Measurements from ENCODE around the gene FCAR. TPM values are rescaled to one million over a fixed set of nuclear protein-coding genes. Genes with fewer than 3 reads are reported as not detected.
"Not testable (repeated sequence)": the region's sequence is repeated elsewhere in the genome, so short reads cannot be mapped to it uniquely, and the experiment has no call there.

Gene FCAR
- total RNA-seq, 5 donors from 2014 or later (not counting 1 experiment from before 2014, with no cell fraction given), result 0.68 TPM; not detected in 4

DNA sequence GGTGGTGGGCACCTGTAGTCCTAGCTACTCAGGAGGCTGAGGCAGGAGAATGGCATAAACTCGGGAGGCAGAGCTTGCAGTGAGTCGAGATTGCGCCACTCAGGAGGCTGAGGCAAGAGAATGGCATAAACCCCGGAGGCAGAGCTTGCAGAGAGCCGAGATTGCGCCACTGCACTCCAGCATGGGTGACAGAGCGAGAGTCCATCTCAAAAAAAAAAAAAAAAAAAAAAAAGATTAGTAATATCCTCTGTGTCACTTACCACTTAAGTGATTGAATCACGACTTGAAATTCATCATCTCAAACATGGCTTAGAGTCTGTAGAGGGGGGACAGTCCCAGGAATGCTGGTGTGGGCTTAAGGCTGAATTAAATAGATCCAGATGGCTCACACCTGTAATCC is 27.1 kb downstream of the FCAR start:
- peak in 1 of 35 experiments; percentile 29 for DNase-seq
- CTCF ChIA-PET; H3K36me3 Mint-ChIP-seq; H3K4me1 ChIP-seq (ENCODE audit: control insufficient read depth in 1 of 2, extremely low read depth in 1 of 2, insufficient read depth in 2 of 2, low read length in 2 of 2); H3K9me3 ChIP-seq; H3K36me3 ChIP-seq (ENCODE audit: control insufficient read depth in 2 of 2, extremely low read depth in 1 of 2, insufficient read depth in 1 of 2, low read length in 1 of 2); H3K4me1 Mint-ChIP-seq; H3K4me3 ChIP-seq (ENCODE audit: control insufficient read depth in 1 of 2, extremely low read depth in 1 of 2, low read length in 1 of 2); H3K27ac Mint-ChIP-seq; H3K4me3 Mint-ChIP-seq; POLR2A ChIA-PET; H3K9me3 Mint-ChIP-seq; ATAC-seq (replicated peaks in 1 of 4); H3K27ac ChIP-seq (ENCODE audit: low read length); H3K27me3 ChIP-seq (replicated peaks in 1 of 2; ENCODE audit: control insufficient read depth in 2 of 2, extremely low read depth in 1 of 2, insufficient read depth in 2 of 2, low read length in 1 of 2): not testable (repeated sequence)
- H3K27me3 Mint-ChIP-seq, result peaks cover 33 to 44% of the 10 kb centered on the region in 2 donors
- WGBS (ENCODE audit: insufficient coverage), result 74% methylated on average over 4 of the region's 8 CpGs

GRCh38 chr19:54902061-54902460 is 28.0 kb downstream of the FCAR start:
- ATAC-seq (replicated peaks in 1 of 4), result no peak
- CTCF ChIA-PET, result no interaction called here

DNA sequence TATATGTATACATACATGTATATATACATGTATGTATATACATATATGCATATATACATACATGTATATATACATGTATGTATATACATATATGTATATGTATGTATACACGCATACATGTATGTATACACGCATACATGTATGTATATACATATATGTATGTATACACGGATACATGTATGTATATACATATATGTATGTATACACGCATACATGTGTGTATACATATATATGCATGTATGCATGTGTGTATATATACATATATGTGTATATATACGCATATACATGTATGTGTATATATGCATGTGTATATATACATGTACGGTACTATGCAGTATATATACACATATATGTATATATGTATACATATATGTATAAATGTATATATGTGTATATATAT is 29.3 kb downstream of the FCAR start:
- ChIA-PET CTCF (no interaction called here), POLR2A (no interaction called here)
- no peaks in the 10 kb centered on the region for H3K9me3 ChIP-seq
- H3K4me3 Mint-ChIP-seq, result no peak overlapping the region
- H3K27ac ChIP-seq (ENCODE audit: low read length), result no peak overlapping the region
- no peak overlapping the region for H3K27ac Mint-ChIP-seq
- WGBS (ENCODE audit: insufficient coverage), result no CpG with 5 or more reads among the region's 6 CpGs
- H3K4me1 Mint-ChIP-seq, result no peaks in the 10 kb centered on the region
- no peak overlapping the region for H3K4me3 ChIP-seq (ENCODE audit: control insufficient read depth in 1 of 2, extremely low read depth in 1 of 2, low read length in 1 of 2)
- no peaks in the 10 kb centered on the region for H3K9me3 Mint-ChIP-seq
- peaks cover 0 to 5% of the 10 kb centered on the region in 2 experiments for H3K4me1 ChIP-seq (ENCODE audit: control insufficient read depth in 1 of 2, extremely low read depth in 1 of 2, insufficient read depth in 2 of 2, low read length in 2 of 2)
- peaks cover 20 to 25% of the 10 kb centered on the region in 2 donors for H3K27me3 Mint-ChIP-seq
- no peak for ATAC-seq (replicated peaks in 1 of 4)
- peaks cover 0 to 13% of the 10 kb centered on the region in 2 experiments for H3K27me3 ChIP-seq (replicated peaks in 1 of 2; ENCODE audit: control insufficient read depth in 2 of 2, extremely low read depth in 1 of 2, insufficient read depth in 2 of 2, low read length in 1 of 2)
- DNase-seq, result no peak
- no peaks in the 10 kb centered on the region for H3K36me3 ChIP-seq (ENCODE audit: control insufficient read depth in 2 of 2, extremely low read depth in 1 of 2, insufficient read depth in 1 of 2, low read length in 1 of 2)
- H3K36me3 Mint-ChIP-seq, result no peaks in the 10 kb centered on the region

More at GRCh38 chr19:54902061-54902460, 28.0 kb downstream of the FCAR start:
- Mint-ChIP-seq H3K4me3 (no peak overlapping the region), H3K36me3 (no peaks in the 10 kb centered on the region), H3K27ac (no peak overlapping the region), H3K4me1 (no peaks in the 10 kb centered on the region), H3K9me3 (no peaks in the 10 kb centered on the region), H3K27me3 (peaks cover 31 to 35% of the 10 kb centered on the region in 2 donors)
- H3K27me3 ChIP-seq (replicated peaks in 1 of 2; ENCODE audit: control insufficient read depth in 2 of 2, extremely low read depth in 1 of 2, insufficient read depth in 2 of 2, low read length in 1 of 2), result peaks cover 0 to 13% of the 10 kb centered on the region in 2 experiments
- H3K4me1 ChIP-seq (ENCODE audit: control insufficient read depth in 1 of 2, extremely low read depth in 1 of 2, insufficient read depth in 2 of 2, low read length in 2 of 2), result peaks cover 0 to 5% of the 10 kb centered on the region in 2 experiments
- H3K36me3 ChIP-seq (ENCODE audit: control insufficient read depth in 2 of 2, extremely low read depth in 1 of 2, insufficient read depth in 1 of 2, low read length in 1 of 2), result no peaks in the 10 kb centered on the region
- POLR2A ChIA-PET, result no interaction called here
- H3K27ac ChIP-seq (ENCODE audit: low read length), result no peak overlapping the region
- H3K4me3 ChIP-seq (ENCODE audit: control insufficient read depth in 1 of 2, extremely low read depth in 1 of 2, low read length in 1 of 2), result no peak overlapping the region
- no peak for DNase-seq
- no peaks in the 10 kb centered on the region for H3K9me3 ChIP-seq
- 81% methylated on average over 2 of the region's 3 CpGs for WGBS (ENCODE audit: insufficient coverage)

DNA sequence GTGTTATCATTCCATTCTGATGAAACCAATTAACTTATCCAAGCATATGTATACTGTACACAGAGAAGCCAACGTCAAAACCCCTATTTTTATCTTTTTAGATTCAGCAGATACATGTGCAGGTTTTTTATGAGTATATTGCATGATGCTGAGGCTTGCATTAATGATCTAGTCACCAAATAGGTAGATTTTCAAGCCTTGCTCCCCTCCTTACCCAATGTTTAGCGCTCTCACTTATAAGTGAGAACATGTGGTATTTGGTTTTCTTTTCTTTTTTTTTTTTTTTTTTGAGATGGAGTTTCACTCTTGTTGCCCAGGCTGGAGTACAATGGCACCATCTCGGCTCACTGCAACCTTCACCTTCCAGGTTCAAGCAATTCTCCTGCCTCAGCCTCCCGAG is 30.2 kb downstream of the FCAR start:
- H3K36me3 ChIP-seq (ENCODE audit: control insufficient read depth in 2 of 2, extremely low read depth in 1 of 2, insufficient read depth in 1 of 2, low read length in 1 of 2); POLR2A ChIA-PET; H3K4me1 ChIP-seq (ENCODE audit: control insufficient read depth in 1 of 2, extremely low read depth in 1 of 2, insufficient read depth in 2 of 2, low read length in 2 of 2); DNase-seq; H3K27ac ChIP-seq (ENCODE audit: low read length); H3K4me3 ChIP-seq (ENCODE audit: control insufficient read depth in 1 of 2, extremely low read depth in 1 of 2, low read length in 1 of 2); H3K9me3 Mint-ChIP-seq; H3K4me3 Mint-ChIP-seq; H3K4me1 Mint-ChIP-seq; H3K9me3 ChIP-seq; ATAC-seq (replicated peaks in 1 of 4); H3K27ac Mint-ChIP-seq; H3K36me3 Mint-ChIP-seq; CTCF ChIA-PET: not testable (repeated sequence)
- no CpG with 5 or more reads among the region's 4 CpGs for WGBS (ENCODE audit: insufficient coverage)
- peaks cover 0 to 15% of the 10 kb centered on the region in 2 experiments for H3K27me3 ChIP-seq (replicated peaks in 1 of 2; ENCODE audit: control insufficient read depth in 2 of 2, extremely low read depth in 1 of 2, insufficient read depth in 2 of 2, low read length in 1 of 2)
- peaks cover 10 to 15% of the 10 kb centered on the region in 2 donors for H3K27me3 Mint-ChIP-seq

- H3K27me3 Mint-ChIP-seq, result peaks cover 2 to 8% of the 10 kb centered on the region in 2 donors
- WGBS (ENCODE audit: insufficient coverage), result no CpG with 5 or more reads among the region's 5 CpGs
- Histone ChIP-seq H3K9me3 (no peaks in the 10 kb centered on the region), H3K27ac (ENCODE audit: low read length) (no peak overlapping the region), H3K4me1 (ENCODE audit: control insufficient read depth in 1 of 2, extremely low read depth in 1 of 2, insufficient read depth in 2 of 2, low read length in 2 of 2) (peaks cover 0 to 5% of the 10 kb centered on the region in 2 experiments), H3K4me3 (ENCODE audit: control insufficient read depth in 1 of 2, extremely low read depth in 1 of 2, low read length in 1 of 2) (no peak overlapping the region), H3K27me3 (replicated peaks in 1 of 2; ENCODE audit: control insufficient read depth in 2 of 2, extremely low read depth in 1 of 2, insufficient read depth in 2 of 2, low read length in 1 of 2) (peaks cover 0 to 16% of the 10 kb centered on the region in 2 experiments), H3K36me3 (ENCODE audit: control insufficient read depth in 2 of 2, extremely low read depth in 1 of 2, insufficient read depth in 1 of 2, low read length in 1 of 2) (no peaks in the 10 kb centered on the region)
- ChIA-PET POLR2A (no interaction called here), CTCF (interaction anchor here in 1 of 2 donors (0.7 kb wide), 1 partner anchor 13 kb away, joined by 3 read pairs; no protein-coding TSS in a partner anchor)
- peaks cover 0 to under 1% (median 0%) of the 10 kb centered on the region in 3 donors for H3K9me3 Mint-ChIP-seq
- H3K36me3 Mint-ChIP-seq, result no peaks in the 10 kb centered on the region
- no peak for ATAC-seq (replicated peaks in 1 of 4)
- H3K27ac Mint-ChIP-seq, result no peak overlapping the region
- no peaks in the 10 kb centered on the region for H3K4me1 Mint-ChIP-seq
- H3K4me3 Mint-ChIP-seq, result peak overlapping the region in 1 of 3 donors; percentile 11
- no peak for DNase-seq
These were observed 31.4 kb downstream of the FCAR start for GRCh38 chr19:54905421-54905802.

DNA sequence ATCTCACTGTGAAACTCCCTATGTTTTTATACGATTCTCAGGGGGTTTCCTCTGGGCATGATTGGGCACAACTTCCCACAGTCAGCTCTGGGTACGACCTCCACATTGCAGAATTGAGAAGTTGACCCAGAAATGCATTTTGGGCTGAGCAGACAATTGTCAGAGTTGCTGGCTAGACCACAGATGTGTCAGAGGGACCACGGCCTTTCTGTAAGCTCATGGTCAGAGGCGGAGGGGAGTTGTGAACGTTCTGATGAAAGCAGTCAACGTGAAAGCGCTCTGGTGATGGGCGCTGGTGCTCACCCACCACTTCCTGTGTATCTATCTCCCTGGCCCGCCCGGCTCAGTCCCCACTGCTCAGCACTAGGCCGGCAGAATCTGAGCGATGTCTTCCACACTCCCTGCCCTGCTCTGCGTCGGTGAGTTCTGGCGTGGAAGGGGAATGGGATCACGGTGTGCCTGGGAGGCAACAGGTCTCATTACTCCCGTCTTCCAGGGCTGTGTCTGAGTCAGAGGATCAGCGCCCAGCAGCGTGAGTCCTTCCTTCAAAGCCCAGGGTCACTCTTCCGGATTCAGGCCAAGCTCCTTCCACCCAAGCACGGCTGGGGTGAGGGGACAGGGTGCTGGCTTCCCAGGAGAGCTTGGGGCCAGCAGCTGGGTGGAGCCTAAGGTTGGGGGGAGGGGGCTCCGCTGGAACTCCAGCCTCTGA is 31.9 kb downstream of the FCAR start, which contains the start of gene NCR1:
Gene NCR1, plus strand, starts transcription at position 346 of the 709 bp plus-strand sequence. Its CDS starts 40 bp downstream, at position 386.
- peak within 1 kb of the TSS in 2 of 3 donors; percentile 11 to 53 for H3K4me3 Mint-ChIP-seq
- peaks cover 0 to 4% (median 0%) of the 10 kb centered on the region in 3 donors for H3K9me3 Mint-ChIP-seq
- H3K36me3 ChIP-seq (ENCODE audit: control insufficient read depth in 2 of 2, extremely low read depth in 1 of 2, insufficient read depth in 1 of 2, low read length in 1 of 2), result no peaks in the 10 kb centered on the region
- H3K36me3 Mint-ChIP-seq, result no peaks in the 10 kb centered on the region
- no peak within 1 kb of the TSS for H3K27ac Mint-ChIP-seq
- ATAC-seq (replicated peaks in 1 of 4) (peak in 3 of 4 experiments; percentile 11 to 40 (median 18)), DNase-seq (peak in 23 of 35 experiments; percentile 5 to 55 (median 22))
- H3K4me1 ChIP-seq (ENCODE audit: control insufficient read depth in 1 of 2, extremely low read depth in 1 of 2, insufficient read depth in 2 of 2, low read length in 2 of 2), result peaks cover 0 to 5% of the 10 kb centered on the region in 2 experiments
- WGBS (ENCODE audit: insufficient coverage), result 47% methylated on average over 13 of the region's 22 CpGs
- CTCF ChIA-PET, result interaction anchor here in 1 of 2 donors (0.7 kb wide), 1 partner anchor 12 kb away, joined by 3 read pairs; no protein-coding TSS in a partner anchor
- H3K4me3 ChIP-seq (ENCODE audit: control insufficient read depth in 1 of 2, extremely low read depth in 1 of 2, low read length in 1 of 2), result peak within 1 kb of the TSS in 1 of 2 donors; percentile 37
- H3K27ac ChIP-seq (ENCODE audit: low read length), result peak within 1 kb of the TSS; percentile 49
- peaks cover 4 to 8% of the 10 kb centered on the region in 2 donors for H3K27me3 Mint-ChIP-seq
- POLR2A ChIA-PET, result interaction anchor here in 1 of 2 donors (0.5 kb wide), 1 partner anchor 947 kb away, joined by 9 read pairs; no protein-coding TSS in a partner anchor
- H3K27me3 ChIP-seq (replicated peaks in 1 of 2; ENCODE audit: control insufficient read depth in 2 of 2, extremely low read depth in 1 of 2, insufficient read depth in 2 of 2, low read length in 1 of 2), result peaks cover 0 to 16% of the 10 kb centered on the region in 2 experiments
- no peaks in the 10 kb centered on the region for H3K4me1 Mint-ChIP-seq
- no peaks in the 10 kb centered on the region for H3K9me3 ChIP-seq

All from T-cell (primary cell).